Activated T-helper 1 cell treated with anti-CD3 and anti-CD28 coated beads, Interleukin-12 subunit alpha, Interleukin-12 subunit beta, Interleukin-2, Interleukin-4 antibody, amounts not matched to agents 30 ng/mL and 10 ng/mL and 1 ng/mL, durations not matched to agents 14 hours and 24 hours and 36 hours (primary cell): ENCODE results near the gene DCAF8. TPM values are rescaled to one million over a fixed set of nuclear protein-coding genes. Genes with fewer than 3 reads are reported as not detected.
A peak's percentile ranks its signal among the peaks of the same experiment; 100 is the strongest.

Source experiments
- DNase-seq: peaks from one replicate; pipeline ENCODE4 v3.0.0; 2021; ENCODE audit warnings: low spot score
- H3K27ac Mint-ChIP-seq: one replicate; pipeline ENCODE4 v1.8.0; 2021; ENCODE audit warnings: mild to moderate bottlenecking, mixed read lengths
- H3K27me3 Mint-ChIP-seq: one replicate; pipeline ENCODE4 v1.8.0; 2022; ENCODE audit warnings: mild to moderate bottlenecking, moderate library complexity, mixed read lengths; ENCODE audit not compliant: insufficient read depth
- H3K36me3 Mint-ChIP-seq: one replicate; pipeline ENCODE4 v1.8.0; 2021; ENCODE audit warnings: low read depth, mixed read lengths
- H3K4me1 Mint-ChIP-seq: one replicate; pipeline ENCODE4 v1.8.0; 2021; ENCODE audit warnings: low read depth, mixed read lengths
- H3K4me3 Mint-ChIP-seq: one replicate; pipeline ENCODE4 v1.8.0; 2021; ENCODE audit warnings: mild to moderate bottlenecking, moderate library complexity, mixed read lengths
- H3K9me3 Mint-ChIP-seq: one replicate; pipeline ENCODE4 v1.8.0; 2021; ENCODE audit warnings: mixed read lengths
- intact Hi-C: fragments of 100-400 bp; cut with micrococcal nuclease; formaldehyde crosslinking; loops from one replicate; pipeline ENCODE4 v1.15.1; 2024
- total RNA-seq: library from RNA; stranded (reverse); gene quantifications from 2 replicates; pipeline ENCODE4 v1.2.3, GENCODE V29; 2022

DCAF8 gene
- total RNA-seq, 1 donor from 2014 or later = 117 TPM

GRCh38 chr1:160284782-160285344 is 22.5 kb upstream of the DCAF8 start, which contains the start of gene PEX19:
TSS of gene PEX19 (minus strand) at chr1:160285133. CDS start at chr1:160285124, 9 bp downstream.
- Mint-ChIP-seq H3K27ac (peak within 1 kb of the TSS; percentile 96), H3K9me3 (no peaks in the 10 kb centered on the region), H3K4me3 (peak within 1 kb of the TSS; percentile 100), H3K4me1 (peaks cover 19% of the 10 kb centered on the region), H3K27me3 (no peaks in the 10 kb centered on the region), H3K36me3 (peaks cover 17% of the 10 kb centered on the region)
- peak; percentile 91 for DNase-seq
- intact Hi-C loops = loop anchor here (1.0 kb wide), 4 partner anchors 23 to 186 kb away; partner anchors contain the start of genes COPA, DCAF8 and NCSTN

- peaks cover 18% of the 10 kb centered on the region for H3K36me3 Mint-ChIP-seq
- intact Hi-C loops = no loop called here
Measured at GRCh38 chr1:160284220-160284781, 22.0 kb upstream of the DCAF8 start.

GRCh38 chr1:160282807-160283206 is 20.5 kb upstream of the DCAF8 start:
- Mint-ChIP-seq H3K27me3 (no peaks in the 10 kb centered on the region), H3K27ac (no peak overlapping the region), H3K36me3 (peaks cover 24% of the 10 kb centered on the region)

More at GRCh38 chr1:160284220-160284781, 22.0 kb upstream of the DCAF8 start:
- H3K9me3 Mint-ChIP-seq = no peaks in the 10 kb centered on the region
- DNase-seq = no peak
- peaks cover 19% of the 10 kb centered on the region for H3K4me1 Mint-ChIP-seq
- peak overlapping the region; percentile 96 for H3K27ac Mint-ChIP-seq
- peak overlapping the region; percentile 100 for H3K4me3 Mint-ChIP-seq
- H3K27me3 Mint-ChIP-seq = no peaks in the 10 kb centered on the region

GRCh38 chr1:160277987-160278386 is 15.6 kb upstream of the DCAF8 start:
- Mint-ChIP-seq H3K27ac (no peak overlapping the region), H3K4me3 (no peak overlapping the region), H3K9me3 (no peaks in the 10 kb centered on the region), H3K36me3 (peaks cover 28% of the 10 kb centered on the region), H3K4me1 (no peaks in the 10 kb centered on the region), H3K27me3 (no peaks in the 10 kb centered on the region)
- intact Hi-C loops = no loop called here
- no peak for DNase-seq

More at GRCh38 chr1:160282807-160283206, 20.5 kb upstream of the DCAF8 start:
- DNase-seq = no peak
- intact Hi-C loops = no loop called here
- H3K9me3 Mint-ChIP-seq = no peaks in the 10 kb centered on the region
- H3K4me3 Mint-ChIP-seq = no peak overlapping the region
- peaks cover 19% of the 10 kb centered on the region for H3K4me1 Mint-ChIP-seq

GRCh38 chr1:160277330-160277729 is 15.0 kb upstream of the DCAF8 start:
- Mint-ChIP-seq H3K27ac (no peak overlapping the region), H3K4me3 (no peak overlapping the region), H3K9me3 (no peaks in the 10 kb centered on the region), H3K36me3 (peaks cover 28% of the 10 kb centered on the region), H3K27me3 (no peaks in the 10 kb centered on the region), H3K4me1 (no peaks in the 10 kb centered on the region)
- intact Hi-C loops = no loop called here
- no peak for DNase-seq

- DNase-seq = no peak
- Mint-ChIP-seq H3K27me3 (no peaks in the 10 kb centered on the region), H3K9me3 (no peaks in the 10 kb centered on the region), H3K36me3 (peaks cover 1% of the 10 kb centered on the region), H3K4me1 (no peaks in the 10 kb centered on the region), H3K27ac (no peak overlapping the region), H3K4me3 (no peak overlapping the region)
- intact Hi-C loops = no loop called here
Measured at GRCh38 chr1:160271025-160271424, 8.7 kb upstream of the DCAF8 start.

- no peak for DNase-seq
- Mint-ChIP-seq H3K36me3 (peaks cover 4% of the 10 kb centered on the region), H3K27ac (no peak overlapping the region), H3K9me3 (no peaks in the 10 kb centered on the region), H3K4me1 (peaks cover 20% of the 10 kb centered on the region), H3K4me3 (no peak overlapping the region), H3K27me3 (no peaks in the 10 kb centered on the region)
- intact Hi-C loops = loop anchor here (10.0 kb wide), 2 partner anchors 483 to 867 kb away; partner anchors contain the start of genes DEDD and DUSP23
Measured at GRCh38 chr1:160267284-160267991, 5.1 kb upstream of the DCAF8 start.

GRCh38 chr1:160264795-160265307 is 2.5 kb upstream of the DCAF8 start:
- Mint-ChIP-seq H3K9me3 (no peaks in the 10 kb centered on the region), H3K4me1 (peaks cover 40% of the 10 kb centered on the region), H3K27me3 (no peaks in the 10 kb centered on the region), H3K27ac (no peak overlapping the region), H3K4me3 (no peak overlapping the region), H3K36me3 (peaks cover 11% of the 10 kb centered on the region)
- no peak for DNase-seq
- intact Hi-C loops = loop anchor here (5.0 to 10.0 kb wide), 4 partner anchors 233 to 870 kb away; partner anchors contain the start of genes CD84, DEDD, DUSP23 and PIGM

GRCh38 chr1:160261556-160261892 is 825 bp downstream of the DCAF8 start:
- H3K9me3 Mint-ChIP-seq = no peaks in the 10 kb centered on the region
- no peaks in the 10 kb centered on the region for H3K27me3 Mint-ChIP-seq
- H3K4me3 Mint-ChIP-seq = peak overlapping the region; percentile 95
- peaks cover 54% of the 10 kb centered on the region for H3K4me1 Mint-ChIP-seq
- H3K36me3 Mint-ChIP-seq = peaks cover 15% of the 10 kb centered on the region
- H3K27ac Mint-ChIP-seq = peak overlapping the region; percentile 99
- intact Hi-C loops = loop anchor here (1.0 to 10.0 kb wide), 8 partner anchors 9 to 873 kb away; partner anchors contain the start of genes CD84, COPA, DEDD and DUSP23
- peak; percentile 75 for DNase-seq

GRCh38 chr1:160260406-160261382 is 1.7 kb downstream of the DCAF8 start:
- peaks cover 59% of the 10 kb centered on the region for H3K4me1 Mint-ChIP-seq
- no peak for DNase-seq
- H3K27me3 Mint-ChIP-seq = no peaks in the 10 kb centered on the region
- peaks cover 15% of the 10 kb centered on the region for H3K36me3 Mint-ChIP-seq
- H3K9me3 Mint-ChIP-seq = no peaks in the 10 kb centered on the region
- H3K4me3 Mint-ChIP-seq = peak overlapping the region; percentile 95
- H3K27ac Mint-ChIP-seq = peak overlapping the region; percentile 99
- intact Hi-C loops = loop anchor here (1.0 to 10.0 kb wide), 8 partner anchors 8 to 874 kb away; partner anchors contain the start of genes CD84, COPA, DEDD and DUSP23

- Mint-ChIP-seq H3K9me3 (no peaks in the 10 kb centered on the region), H3K4me3 (no peak overlapping the region), H3K27me3 (no peaks in the 10 kb centered on the region), H3K27ac (no peak overlapping the region), H3K36me3 (peaks cover 15% of the 10 kb centered on the region), H3K4me1 (peaks cover 47% of the 10 kb centered on the region)
- intact Hi-C loops = no loop called here
- DNase-seq = no peak
Measured at GRCh38 chr1:160258177-160258798, 4.1 kb downstream of the DCAF8 start.
